Panc1 (cell line): Measurements from ENCODE around the gene NEFH. TPM values are rescaled to one million over a fixed set of nuclear protein-coding genes. Genes with fewer than 3 reads are reported as not detected.

ENCODE experiments used
- ATAC-seq: fragments of 200-7000 bp; cut with Tn5 transposase; 2 replicates; pipeline ENCODE4 v1.9.1; 2020; ENCODE audit warnings: mild to moderate bottlenecking, moderate library complexity
- BruUV-seq: library from RNA; stranded (reverse); fragments of 400-500 nt; replicated peaks from 2 replicates; lab custom pipeline; 2021; lab: Mats Ljungman, UMichigan
- CTCF ChIA-PET: fragments of 300-600 bp; sonication (Branson Sonifier 250); formaldehyde crosslinking; loops from one replicate; lab custom pipeline; 2022; ENCODE audit warnings: antibody characterized with exemption; lab: Charles Lee
- POLR2A ChIA-PET: fragments of 300-600 bp; sonication (Branson Sonifier 250); formaldehyde crosslinking; loops from one replicate; lab custom pipeline; 2022; ENCODE audit warnings: antibody characterized with exemption; lab: Charles Lee
- DNase-seq: peaks from one replicate; pipeline ENCODE4 v3.0.0-alpha.2; 2010; ENCODE audit warnings: low read depth, low spot score
- H3K27ac ChIP-seq: 2 replicates; pipeline ENCODE4 v1.5.1; 2011; ENCODE audit warnings: mild to moderate bottlenecking, low read length, inconsistent platforms
- H3K27me3 ChIP-seq: fragments of 200-500 bp; sonication (Bioruptor generic); 2 replicates; pipeline ENCODE4 v1.6.0; 2014; ENCODE audit warnings: low read length, inconsistent platforms; ENCODE audit not compliant: control insufficient read depth, insufficient read depth
- H3K36me3 ChIP-seq: fragments of 200-500 bp; sonication (Bioruptor generic); 2 replicates; pipeline ENCODE4 v1.5.1; 2014; ENCODE audit warnings: inconsistent platforms, mild to moderate bottlenecking, low read length, moderate library complexity; ENCODE audit not compliant: control insufficient read depth, insufficient read depth
- H3K4me1 ChIP-seq: 2 replicates; pipeline ENCODE4 v1.5.1; 2011; ENCODE audit warnings: inconsistent platforms, mild to moderate bottlenecking, low read length, moderate library complexity; ENCODE audit not compliant: control insufficient read depth, insufficient read depth
- H3K4me3 ChIP-seq, 2 experiments: 2 replicates each; pipeline ENCODE4 v1.5.1; 2011 to 2012; ENCODE audit warnings: low read depth in 2 of 2, low read length in 2 of 2, mild to moderate bottlenecking in 2 of 2, inconsistent platforms in 1 of 2, moderate library complexity in 1 of 2
- H3K9me3 ChIP-seq: fragments of 200-500 bp; sonication (Bioruptor generic); 2 replicates; pipeline ENCODE4 v1.5.1; 2014; ENCODE audit warnings: low read depth, mild to moderate bottlenecking, inconsistent platforms, low read length, moderate library complexity; ENCODE audit not compliant: control insufficient read depth, insufficient read depth
- POLR2AphosphoS5 ChIP-seq: IDR thresholded peaks from 2 replicates; pipeline ENCODE4 v1.6.1; 2012; ENCODE audit warnings: mild to moderate bottlenecking, low read depth, low read length, moderate library complexity
- SIN3A ChIP-seq: IDR thresholded peaks from 2 replicates; pipeline ENCODE4 v1.6.1; 2012; ENCODE audit warnings: low read depth, mild to moderate bottlenecking, low read length, moderate library complexity, borderline replicate concordance; ENCODE audit not compliant: insufficient read depth
- TCF7L2 ChIP-seq: IDR thresholded peaks from 2 replicates; pipeline ENCODE4 v1.6.1; 2011; ENCODE audit warnings: mild to moderate bottlenecking, low read depth, low read length, inconsistent platforms
- in situ Hi-C: cut with HindIII; loops from 2 replicates; pipeline ENCODE4 v1.10.0; 2016; ENCODE audit warnings: low sequenced_read_pairs, low pct_unique_long_range_greater_than_20kb
- intact Hi-C: fragments of 100-400 bp; cut with micrococcal nuclease; formaldehyde crosslinking; loops from one replicate; pipeline ENCODE4 v1.10.0; 2022; ENCODE audit not compliant: unreplicated experiment
- total RNA-seq: library from RNA; stranded (reverse); gene quantifications from one replicate; pipeline ENCODE4 v1.2.1, GENCODE V29; 2021; ENCODE audit not compliant: unreplicated experiment
- TF ChIP-seq, protein P1 (sequence below): fragments of 450-650 bp; IDR thresholded peaks from 2 replicates; pipeline ENCODE4 v1.5.1; 2017; ENCODE audit warnings: mild to moderate bottlenecking
- TF ChIP-seq, protein P2 (sequence below), 2 experiments: IDR thresholded peaks; 2 replicates each; pipeline ENCODE4 v1.6.1; 2011 to 2012; ENCODE audit warnings: low read depth in 2 of 2, control low read depth in 1 of 2, low read length in 1 of 2, mild to moderate bottlenecking in 1 of 2, moderate library complexity in 1 of 2; ENCODE audit not compliant: insufficient read depth in 1 of 2

NEFH gene
- total RNA-seq, 1 experiment from 2014 or later, result 0.08 TPM

DNA sequence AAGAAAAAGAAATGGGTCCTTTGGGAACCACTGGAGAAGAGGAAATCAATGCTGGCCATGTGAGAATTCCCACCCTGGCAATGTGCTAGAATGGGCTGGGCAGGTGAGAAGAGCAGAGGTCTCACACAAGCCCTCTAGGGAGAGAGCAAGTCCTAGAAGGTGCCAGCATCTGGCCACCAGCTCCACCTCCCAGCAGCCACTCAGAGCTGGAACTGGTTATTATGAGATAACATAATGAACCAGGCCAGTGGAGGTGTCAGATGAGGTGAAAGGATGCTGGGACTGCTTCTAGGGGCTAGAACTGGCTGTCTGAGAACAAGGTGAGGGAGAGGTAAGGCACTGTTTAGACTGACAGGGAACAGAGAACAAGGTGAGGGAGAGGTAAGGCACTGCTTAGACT is 29.3 kb downstream of the NEFH start:
- Histone ChIP-seq H3K4me3 (no peak overlapping the region), H3K36me3 (peaks cover 14% of the 10 kb centered on the region), H3K27ac (no peak overlapping the region), H3K4me1 (no peaks in the 10 kb centered on the region), H3K27me3 (no peaks in the 10 kb centered on the region), H3K9me3 (no peaks in the 10 kb centered on the region)
- ATAC-seq, result no peak
- intact Hi-C loops, result no loop called here
- no peak for TF ChIP-seq TCF7L2
- TF ChIP-seq, protein P1, sequence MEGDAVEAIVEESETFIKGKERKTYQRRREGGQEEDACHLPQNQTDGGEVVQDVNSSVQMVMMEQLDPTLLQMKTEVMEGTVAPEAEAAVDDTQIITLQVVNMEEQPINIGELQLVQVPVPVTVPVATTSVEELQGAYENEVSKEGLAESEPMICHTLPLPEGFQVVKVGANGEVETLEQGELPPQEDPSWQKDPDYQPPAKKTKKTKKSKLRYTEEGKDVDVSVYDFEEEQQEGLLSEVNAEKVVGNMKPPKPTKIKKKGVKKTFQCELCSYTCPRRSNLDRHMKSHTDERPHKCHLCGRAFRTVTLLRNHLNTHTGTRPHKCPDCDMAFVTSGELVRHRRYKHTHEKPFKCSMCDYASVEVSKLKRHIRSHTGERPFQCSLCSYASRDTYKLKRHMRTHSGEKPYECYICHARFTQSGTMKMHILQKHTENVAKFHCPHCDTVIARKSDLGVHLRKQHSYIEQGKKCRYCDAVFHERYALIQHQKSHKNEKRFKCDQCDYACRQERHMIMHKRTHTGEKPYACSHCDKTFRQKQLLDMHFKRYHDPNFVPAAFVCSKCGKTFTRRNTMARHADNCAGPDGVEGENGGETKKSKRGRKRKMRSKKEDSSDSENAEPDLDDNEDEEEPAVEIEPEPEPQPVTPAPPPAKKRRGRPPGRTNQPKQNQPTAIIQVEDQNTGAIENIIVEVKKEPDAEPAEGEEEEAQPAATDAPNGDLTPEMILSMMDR, result no peak
- no peak for DNase-seq
- ChIA-PET POLR2A (no interaction called here), CTCF (no interaction called here)
- BruUV-seq, result no TSS peak
- in situ Hi-C loops, result no loop called here

DNA sequence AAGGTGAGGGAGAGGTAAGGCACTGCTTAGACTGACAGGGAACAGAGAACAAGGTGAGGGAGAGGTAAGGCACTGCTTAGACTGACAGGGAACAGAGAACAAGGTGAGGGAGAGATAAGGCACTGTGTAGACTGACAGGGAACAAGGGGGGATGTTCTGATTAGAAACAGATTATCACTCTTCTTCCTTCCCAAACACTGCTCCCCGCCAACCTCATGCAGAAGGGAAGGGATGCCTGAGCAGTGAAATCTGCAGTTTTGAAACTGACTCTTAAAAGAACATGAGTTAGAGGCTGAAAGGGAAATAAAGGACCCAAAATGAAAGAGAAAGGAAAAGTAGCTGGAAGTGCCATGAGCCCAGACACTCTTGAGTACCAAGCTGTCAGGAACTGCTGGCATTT is 29.8 kb downstream of the NEFH start:
- no peaks in the 10 kb centered on the region for H3K9me3 ChIP-seq
- CTCF ChIA-PET, result no interaction called here
- H3K4me3 ChIP-seq, result no peak overlapping the region
- no peaks in the 10 kb centered on the region for H3K27me3 ChIP-seq
- BruUV-seq, result no TSS peak
- ATAC-seq (no peak), DNase-seq (no peak)
- in situ Hi-C loops (no loop called here), intact Hi-C loops (no loop called here)
- no peaks in the 10 kb centered on the region for H3K4me1 ChIP-seq
- no peak overlapping the region for H3K27ac ChIP-seq
- POLR2A ChIA-PET, result no interaction called here
- H3K36me3 ChIP-seq, result peaks cover 14% of the 10 kb centered on the region
- no peak for TF ChIP-seq TCF7L2
- TF ChIP-seq, protein P2, sequence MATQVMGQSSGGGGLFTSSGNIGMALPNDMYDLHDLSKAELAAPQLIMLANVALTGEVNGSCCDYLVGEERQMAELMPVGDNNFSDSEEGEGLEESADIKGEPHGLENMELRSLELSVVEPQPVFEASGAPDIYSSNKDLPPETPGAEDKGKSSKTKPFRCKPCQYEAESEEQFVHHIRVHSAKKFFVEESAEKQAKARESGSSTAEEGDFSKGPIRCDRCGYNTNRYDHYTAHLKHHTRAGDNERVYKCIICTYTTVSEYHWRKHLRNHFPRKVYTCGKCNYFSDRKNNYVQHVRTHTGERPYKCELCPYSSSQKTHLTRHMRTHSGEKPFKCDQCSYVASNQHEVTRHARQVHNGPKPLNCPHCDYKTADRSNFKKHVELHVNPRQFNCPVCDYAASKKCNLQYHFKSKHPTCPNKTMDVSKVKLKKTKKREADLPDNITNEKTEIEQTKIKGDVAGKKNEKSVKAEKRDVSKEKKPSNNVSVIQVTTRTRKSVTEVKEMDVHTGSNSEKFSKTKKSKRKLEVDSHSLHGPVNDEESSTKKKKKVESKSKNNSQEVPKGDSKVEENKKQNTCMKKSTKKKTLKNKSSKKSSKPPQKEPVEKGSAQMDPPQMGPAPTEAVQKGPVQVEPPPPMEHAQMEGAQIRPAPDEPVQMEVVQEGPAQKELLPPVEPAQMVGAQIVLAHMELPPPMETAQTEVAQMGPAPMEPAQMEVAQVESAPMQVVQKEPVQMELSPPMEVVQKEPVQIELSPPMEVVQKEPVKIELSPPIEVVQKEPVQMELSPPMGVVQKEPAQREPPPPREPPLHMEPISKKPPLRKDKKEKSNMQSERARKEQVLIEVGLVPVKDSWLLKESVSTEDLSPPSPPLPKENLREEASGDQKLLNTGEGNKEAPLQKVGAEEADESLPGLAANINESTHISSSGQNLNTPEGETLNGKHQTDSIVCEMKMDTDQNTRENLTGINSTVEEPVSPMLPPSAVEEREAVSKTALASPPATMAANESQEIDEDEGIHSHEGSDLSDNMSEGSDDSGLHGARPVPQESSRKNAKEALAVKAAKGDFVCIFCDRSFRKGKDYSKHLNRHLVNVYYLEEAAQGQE (IDR thresholded peaks at IDR 0.05; ENCODE audit: insufficient read depth in 1 of 2, low read depth in 2 of 2, low read length in 1 of 2), result no peak
- TF ChIP-seq, protein P1, result no peak
- no peak for TF ChIP-seq SIN3A
- TF ChIP-seq POLR2AphosphoS5, result no peak

DNA sequence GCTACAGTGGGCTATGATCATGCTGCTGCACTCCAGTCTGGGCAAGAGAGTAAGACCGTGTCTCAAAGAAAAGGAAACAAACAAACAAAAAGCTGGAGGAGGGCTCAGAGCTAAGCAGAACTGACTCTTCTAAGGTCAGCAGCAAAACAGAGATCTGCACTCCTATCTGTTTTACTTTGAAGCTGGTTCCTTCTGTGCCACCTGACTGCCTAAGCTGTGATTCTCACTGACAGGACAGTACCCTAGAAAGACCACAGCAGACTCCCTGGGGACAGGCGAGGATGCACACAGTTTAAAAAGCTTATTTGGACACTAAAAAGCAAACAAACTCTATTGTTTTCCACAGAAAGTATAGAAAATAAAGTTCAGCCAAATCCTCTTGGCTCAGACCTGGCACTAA is 30.5 kb downstream of the NEFH start:
- intact Hi-C loops, result no loop called here
- in situ Hi-C loops, result no loop called here
- H3K9me3 ChIP-seq, result no peaks in the 10 kb centered on the region
- peaks cover 14% of the 10 kb centered on the region for H3K36me3 ChIP-seq
- ChIA-PET POLR2A (no interaction called here), CTCF (no interaction called here)
- BruUV-seq, result no TSS peak
- H3K27ac ChIP-seq, result no peak overlapping the region
- DNase-seq (no peak), ATAC-seq (no peak)
- H3K4me3 ChIP-seq, result no peak overlapping the region
- no peak for TF ChIP-seq SIN3A
- TF ChIP-seq TCF7L2, result no peak
- TF ChIP-seq, protein P2 (IDR thresholded peaks at IDR 0.05; ENCODE audit: insufficient read depth in 1 of 2, low read depth in 2 of 2, low read length in 1 of 2), result no peak
- TF ChIP-seq, protein P1, result no peak
- no peak for TF ChIP-seq POLR2AphosphoS5
- no peaks in the 10 kb centered on the region for H3K4me1 ChIP-seq
- no peaks in the 10 kb centered on the region for H3K27me3 ChIP-seq
